T-helper 9 cell (primary cell): ENCODE results near the gene ICAM1.

Source experiments
- DNase-seq: peaks from one replicate; pipeline ENCODE4 v3.0.0-alpha.2; 2020

ICAM1 gene

GRCh38 chr19:10243606-10244005 is 27.3 kb upstream of the ICAM1 start:
- DNase-seq = no peak

GRCh38 chr19:10245189-10245939 is 25.6 kb upstream of the ICAM1 start:
- no peak for DNase-seq

GRCh38 chr19:10246511-10246910 is 24.4 kb upstream of the ICAM1 start:
- DNase-seq = no peak

GRCh38 chr19:10251792-10252694 is 18.9 kb upstream of the ICAM1 start, which contains the start of gene MRPL4:
MRPL4 (plus strand) TSS chr19:10252214; CDS start chr19:10252254, 40 bp downstream.
- peak; percentile 91 for DNase-seq

- DNase-seq = no peak
These were observed 18.2 kb upstream of the ICAM1 start for GRCh38 chr19:10252707-10253106.

GRCh38 chr19:10254244-10254643 is 16.7 kb upstream of the ICAM1 start:
- no peak for DNase-seq

- no peak for DNase-seq
These were observed 15.6 kb upstream of the ICAM1 start for GRCh38 chr19:10255358-10255757.

- no peak for DNase-seq
These were observed 14.4 kb upstream of the ICAM1 start for GRCh38 chr19:10256551-10256950.

- DNase-seq = no peak
These were observed 13.8 kb upstream of the ICAM1 start for GRCh38 chr19:10256970-10257615.

- DNase-seq = no peak
These were observed 12.7 kb upstream of the ICAM1 start for GRCh38 chr19:10258080-10258710.

GRCh38 chr19:10259162-10259905 is 11.6 kb upstream of the ICAM1 start:
- peak; percentile 83 for DNase-seq

- DNase-seq = no peak
These were observed 10.8 kb upstream of the ICAM1 start for GRCh38 chr19:10260141-10260584.

- DNase-seq = no peak
These were observed 8.1 kb upstream of the ICAM1 start for GRCh38 chr19:10262771-10263170.

- no peak for DNase-seq
These were observed 4.2 kb upstream of the ICAM1 start for GRCh38 chr19:10266706-10267105.

- no peak for DNase-seq
These were observed 2.8 kb upstream of the ICAM1 start for GRCh38 chr19:10268071-10268470.

- DNase-seq = peak; percentile 86
These were observed 1.4 kb upstream of the ICAM1 start for GRCh38 chr19:10269333-10270179.

- DNase-seq = peak; percentile 58
These were observed 722 bp upstream of the ICAM1 start for GRCh38 chr19:10270180-10270615.

GRCh38 chr19:10271543-10272086 is 695 bp downstream of the ICAM1 start:
- DNase-seq = peak; percentile 37

- DNase-seq = no peak
These were observed 3.7 kb downstream of the ICAM1 start for GRCh38 chr19:10274589-10274988.

- no peak for DNase-seq
These were observed 7.1 kb downstream of the ICAM1 start for GRCh38 chr19:10277795-10278589.
